ENCODE data around the gene GRAMD1B. TPM values are rescaled to one million over a fixed set of nuclear protein-coding genes. Genes with fewer than 3 reads are reported as not detected.

GRAMD1B gene
- total RNA-seq, 1 experiment from 2014 or later, result 12.7 TPM

DNA sequence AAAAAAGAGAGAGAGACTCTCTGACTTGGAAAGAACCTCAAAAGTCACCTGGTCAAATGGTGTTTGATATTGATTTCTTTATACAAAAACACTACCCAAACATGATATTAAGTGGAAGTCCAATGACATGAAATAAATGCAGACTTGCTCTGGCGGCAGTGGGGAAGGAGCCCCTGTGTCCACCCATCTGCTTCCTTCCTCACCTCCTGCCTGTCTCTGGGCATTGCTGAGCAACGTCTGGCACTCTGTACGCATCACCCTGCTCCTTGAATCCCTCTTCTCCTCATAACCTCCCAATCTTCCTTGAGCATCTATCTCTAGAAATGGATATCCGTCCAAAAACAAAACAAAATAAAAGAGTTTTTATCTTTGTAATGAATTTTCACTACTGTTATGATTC lies 39.9 kb upstream of the GRAMD1B start:
- Histone ChIP-seq H2AFZ (ENCODE audit: low read depth, low read length, poor library complexity, severe bottlenecking) (no peak overlapping the region), H3K4me1 (ENCODE audit: control insufficient read depth in 1 of 2, insufficient read depth in 2 of 2, low read length in 2 of 2) (no peaks in the 10 kb centered on the region), H3K4me2 (ENCODE audit: low read length) (no peak overlapping the region), H3K79me2 (ENCODE audit: insufficient read depth, low read length) (no peaks in the 10 kb centered on the region), H3K4me3 (replicated peaks in 1 of 2; ENCODE audit: low read depth in 1 of 2, low read length in 2 of 2) (no peak overlapping the region), H3K27me3 (ENCODE audit: insufficient read depth, low read length) (no peaks in the 10 kb centered on the region), H3K27ac (ENCODE audit: low read depth, low read length) (no peak overlapping the region), H3K36me3 (ENCODE audit: control insufficient read depth in 1 of 2, insufficient read depth in 2 of 2, low read length in 2 of 2) (no peaks in the 10 kb centered on the region), H3K9ac (ENCODE audit: low read length) (no peak overlapping the region), H3K9me2 (ENCODE audit: insufficient read depth) (no peaks in the 10 kb centered on the region), H4K20me1 (ENCODE audit: insufficient read depth) (no peaks in the 10 kb centered on the region), H3K9me3 (ENCODE audit: control insufficient read depth in 1 of 2, insufficient read depth in 1 of 2, low read depth in 1 of 2, low read length in 2 of 2) (no peaks in the 10 kb centered on the region)
- no peak for TF ChIP-seq EZH2phosphoT487 (IDR thresholded peaks at IDR 0.05; ENCODE audit: borderline replicate concordance)
- no peak for TF ChIP-seq YY1 (IDR thresholded peaks at IDR 0.05; ENCODE audit: extremely low read depth, insufficient replicate concordance, low read depth, low read length)
- TF ChIP-seq, protein P1, sequence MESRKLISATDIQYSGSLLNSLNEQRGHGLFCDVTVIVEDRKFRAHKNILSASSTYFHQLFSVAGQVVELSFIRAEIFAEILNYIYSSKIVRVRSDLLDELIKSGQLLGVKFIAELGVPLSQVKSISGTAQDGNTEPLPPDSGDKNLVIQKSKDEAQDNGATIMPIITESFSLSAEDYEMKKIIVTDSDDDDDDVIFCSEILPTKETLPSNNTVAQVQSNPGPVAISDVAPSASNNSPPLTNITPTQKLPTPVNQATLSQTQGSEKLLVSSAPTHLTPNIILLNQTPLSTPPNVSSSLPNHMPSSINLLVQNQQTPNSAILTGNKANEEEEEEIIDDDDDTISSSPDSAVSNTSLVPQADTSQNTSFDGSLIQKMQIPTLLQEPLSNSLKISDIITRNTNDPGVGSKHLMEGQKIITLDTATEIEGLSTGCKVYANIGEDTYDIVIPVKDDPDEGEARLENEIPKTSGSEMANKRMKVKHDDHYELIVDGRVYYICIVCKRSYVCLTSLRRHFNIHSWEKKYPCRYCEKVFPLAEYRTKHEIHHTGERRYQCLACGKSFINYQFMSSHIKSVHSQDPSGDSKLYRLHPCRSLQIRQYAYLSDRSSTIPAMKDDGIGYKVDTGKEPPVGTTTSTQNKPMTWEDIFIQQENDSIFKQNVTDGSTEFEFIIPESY (IDR thresholded peaks at IDR 0.05; ENCODE audit: extremely low read depth, insufficient replicate concordance, low read length), result no peak
- BruUV-seq (replicated peaks), result no TSS peak
- DNase-seq (ENCODE audit: low read depth, low spot score) (no peak), ATAC-seq (no peak)
- ChIA-PET CTCF (interaction anchor here (1.4 kb wide), 1 partner anchor 18 kb away, joined by 4 read pairs; no protein-coding TSS in a partner anchor), POLR2A (no interaction called here), RAD21 (ENCODE audit: low non-redundant PET in 1 of 2, low total read pairs in 2 of 2, uncharacterized antibody in 2 of 2, unreplicated experiment in 2 of 2) (no interaction called here)
- intact Hi-C loops (cut with micrococcal nuclease), result no loop called here

DNA sequence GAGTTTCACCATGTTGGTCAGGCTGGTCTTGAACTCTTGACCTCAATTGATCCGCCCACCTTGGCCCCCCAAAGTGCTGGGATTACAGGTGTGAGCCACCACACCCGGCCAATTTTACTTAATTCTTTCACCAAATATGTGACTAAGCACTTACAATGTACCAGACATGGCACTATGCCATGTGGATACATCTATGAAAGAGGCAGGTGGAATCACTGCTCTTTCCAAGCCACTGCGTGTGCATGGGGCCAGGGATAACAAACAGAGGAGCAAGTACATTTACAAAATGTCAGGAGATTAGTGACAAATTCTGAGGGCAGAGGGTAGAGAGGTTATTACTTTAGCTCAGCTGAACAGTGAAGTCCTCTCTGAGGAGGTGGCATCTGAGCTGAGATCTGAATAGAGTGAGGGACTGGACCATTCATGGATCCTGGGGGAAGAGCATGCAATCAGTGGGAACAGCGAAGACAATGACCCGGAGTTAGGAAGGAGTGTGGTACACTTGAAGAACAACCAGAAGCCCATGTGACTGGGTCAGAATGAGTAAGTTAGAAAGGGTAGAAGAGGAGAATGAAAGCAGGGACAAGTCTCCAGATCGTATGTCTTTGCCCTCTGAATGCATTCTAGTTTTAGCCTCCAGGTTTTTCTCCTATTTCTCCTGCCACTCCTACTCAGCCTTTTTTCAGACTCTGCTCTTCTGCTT lies 38.3 kb upstream of the GRAMD1B start:
- Histone ChIP-seq H3K36me3 (ENCODE audit: control insufficient read depth in 1 of 2, insufficient read depth in 2 of 2, low read length in 2 of 2) (no peaks in the 10 kb centered on the region), H3K79me2 (ENCODE audit: insufficient read depth, low read length) (no peaks in the 10 kb centered on the region), H3K27me3 (ENCODE audit: insufficient read depth, low read length) (no peaks in the 10 kb centered on the region), H2AFZ (ENCODE audit: low read depth, low read length, poor library complexity, severe bottlenecking) (no peak overlapping the region), H3K9me3 (ENCODE audit: control insufficient read depth in 1 of 2, insufficient read depth in 1 of 2, low read depth in 1 of 2, low read length in 2 of 2) (no peaks in the 10 kb centered on the region), H3K4me3 (replicated peaks in 1 of 2; ENCODE audit: low read depth in 1 of 2, low read length in 2 of 2) (no peak overlapping the region), H3K4me2 (ENCODE audit: low read length) (no peak overlapping the region), H4K20me1 (ENCODE audit: insufficient read depth) (no peaks in the 10 kb centered on the region), H3K9me2 (ENCODE audit: insufficient read depth) (no peaks in the 10 kb centered on the region), H3K9ac (ENCODE audit: low read length) (no peak overlapping the region), H3K4me1 (ENCODE audit: control insufficient read depth in 1 of 2, insufficient read depth in 2 of 2, low read length in 2 of 2) (no peaks in the 10 kb centered on the region), H3K27ac (ENCODE audit: low read depth, low read length) (no peak overlapping the region)
- no TSS peak for BruUV-seq (replicated peaks)
- RAD21 ChIA-PET (ENCODE audit: low non-redundant PET in 1 of 2, low total read pairs in 2 of 2, uncharacterized antibody in 2 of 2, unreplicated experiment in 2 of 2), result no interaction called here
- DNase-seq (ENCODE audit: low read depth, low spot score), result no peak
- ATAC-seq, result no peak
- TF ChIP-seq EZH2 (IDR thresholded peaks at IDR 0.05), result no peak
- no peak for TF ChIP-seq CBX3 (IDR thresholded peaks at IDR 0.05; ENCODE audit: low read depth)
- TF ChIP-seq TCF7L2 (IDR thresholded peaks at IDR 0.05; ENCODE audit: borderline replicate concordance, extremely low read depth, insufficient read depth, insufficient read length), result no peak
- no peak for TF ChIP-seq ELF1 (IDR thresholded peaks at IDR 0.05; ENCODE audit: borderline replicate concordance, low read depth)
- TF ChIP-seq SP1 (IDR thresholded peaks at IDR 0.05; ENCODE audit: low read depth), result no peak
- TF ChIP-seq JUND (IDR thresholded peaks at IDR 0.05), result no peak
- CTCF ChIA-PET, result interaction anchor here (1.5 kb wide), 1 partner anchor 16 kb away, joined by 3 read pairs; no protein-coding TSS in a partner anchor
- POLR2A ChIA-PET, result no interaction called here
- intact Hi-C loops (cut with micrococcal nuclease), result no loop called here
